Mesothelial cell of epicardium (in vitro differentiated cells): Measurements from ENCODE around the gene CZIB. TPM values are rescaled to one million over a fixed set of nuclear protein-coding genes. Genes with fewer than 3 reads are reported as not detected.
A peak's percentile ranks its signal among the peaks of the same experiment; 100 is the strongest.

Experiments
- DNase-seq, 2 experiments: peaks; one replicate each; pipeline ENCODE4 v3.0.0; 2021; ENCODE audit warnings: low spot score in 2 of 2; ENCODE audit not compliant: unreplicated experiment in 2 of 2
- H3K27ac Mint-ChIP-seq: 2 replicates; pipeline ENCODE4 v1.8.0; 2021; ENCODE audit warnings: mixed read lengths
- H3K27me3 Mint-ChIP-seq: 2 replicates; pipeline ENCODE4 v1.8.0; 2021; ENCODE audit warnings: low read depth, mixed read lengths
- H3K36me3 Mint-ChIP-seq: 2 replicates; pipeline ENCODE4 v1.8.0; 2021; ENCODE audit warnings: mixed read lengths
- H3K4me1 Mint-ChIP-seq: 2 replicates; pipeline ENCODE4 v1.8.0; 2021; ENCODE audit warnings: mixed read lengths
- H3K4me3 Mint-ChIP-seq: 2 replicates; pipeline ENCODE4 v1.8.0; 2021; ENCODE audit warnings: mild to moderate bottlenecking, moderate library complexity, mixed read lengths
- H3K9me3 Mint-ChIP-seq: 2 replicates; pipeline ENCODE4 v1.8.0; 2021; ENCODE audit warnings: mixed read lengths
- CTCF ChIP-seq: fragments of 200-600 bp; sonication (generic); IDR thresholded peaks from one replicate; pipeline ENCODE4 v1.5.0; 2021; ENCODE audit warnings: antibody characterized with exemption; ENCODE audit not compliant: unreplicated experiment
- total RNA-seq: library from RNA; stranded (reverse); gene quantifications from 3 replicates; pipeline ENCODE4 v1.2.1, GENCODE V29; 2021

CZIB gene
- total RNA-seq, 1 donor from 2014 or later: 61.0 TPM

GRCh38 chr1:53195246-53196016, 25.0 kb downstream of the CZIB start:
- H3K4me3 Mint-ChIP-seq: peak overlapping the region; percentile 83
- no peak for DNase-seq
- no peaks in the 10 kb centered on the region for H3K9me3 Mint-ChIP-seq
- no peak for TF ChIP-seq CTCF
- H3K27ac Mint-ChIP-seq: no peak overlapping the region
- H3K36me3 Mint-ChIP-seq: no peaks in the 10 kb centered on the region
- no peaks in the 10 kb centered on the region for H3K27me3 Mint-ChIP-seq
- H3K4me1 Mint-ChIP-seq: peaks cover 23% of the 10 kb centered on the region

- Mint-ChIP-seq H3K9me3 (no peaks in the 10 kb centered on the region), H3K27ac (no peak overlapping the region), H3K27me3 (peaks cover 3% of the 10 kb centered on the region), H3K36me3 (no peaks in the 10 kb centered on the region), H3K4me1 (peaks cover 11% of the 10 kb centered on the region), H3K4me3 (no peak overlapping the region)
- no peak for TF ChIP-seq CTCF
- no peak for DNase-seq
These were observed 30.2 kb downstream of the CZIB start for GRCh38 chr1:53190210-53190611.

- no peak for DNase-seq
- Mint-ChIP-seq H3K27ac (no peak overlapping the region), H3K4me1 (peaks cover 11% of the 10 kb centered on the region), H3K27me3 (peaks cover 3% of the 10 kb centered on the region), H3K36me3 (no peaks in the 10 kb centered on the region), H3K4me3 (no peak overlapping the region), H3K9me3 (no peaks in the 10 kb centered on the region)
- TF ChIP-seq CTCF: no peak
These were observed 31.4 kb downstream of the CZIB start for GRCh38 chr1:53189061-53189460.

- H3K36me3 Mint-ChIP-seq: no peaks in the 10 kb centered on the region
- no peak for DNase-seq
- no peak for TF ChIP-seq CTCF
- no peak overlapping the region for H3K27ac Mint-ChIP-seq
- H3K9me3 Mint-ChIP-seq: no peaks in the 10 kb centered on the region
- H3K4me1 Mint-ChIP-seq: peaks cover 11% of the 10 kb centered on the region
- no peak overlapping the region for H3K4me3 Mint-ChIP-seq
- peaks cover 3% of the 10 kb centered on the region for H3K27me3 Mint-ChIP-seq
These were observed 32.3 kb downstream of the CZIB start for GRCh38 chr1:53188099-53188498.

GRCh38 chr1:53187401-53187800, 33.0 kb downstream of the CZIB start:
- Mint-ChIP-seq H3K9me3 (no peaks in the 10 kb centered on the region), H3K36me3 (no peaks in the 10 kb centered on the region), H3K27me3 (peaks cover 3% of the 10 kb centered on the region), H3K4me3 (no peak overlapping the region), H3K27ac (no peak overlapping the region), H3K4me1 (peaks cover 11% of the 10 kb centered on the region)
- no peak for TF ChIP-seq CTCF
- DNase-seq: no peak
